AG04450 (cell line): ENCODE data around the gene DIPK1A. TPM values are rescaled to one million over a fixed set of nuclear protein-coding genes. Genes with fewer than 3 reads are reported as not detected.

ENCODE experiments used
- CTCF ChIA-PET: fragments of 300-600, 350-600 bp; formaldehyde crosslinking; extraction: SDS; loops from one replicate; lab custom pipeline; 2022; ENCODE audit warnings: antibody characterized with exemption, inconsistent platforms; lab: Charles Lee
- POLR2A ChIA-PET: fragments of 350-600 bp; formaldehyde crosslinking; extraction: SDS; loops from one replicate; lab custom pipeline; 2021; ENCODE audit warnings: antibody characterized with exemption, inconsistent platforms; lab: Yijun Ruan, JAX
- DNase-seq: peaks from one replicate; pipeline ENCODE4 v3.0.0-alpha.2; 2011; ENCODE audit warnings: low read depth, low spot score
- H3K27ac ChIP-seq: one replicate; pipeline ENCODE4 v1.5.1; 2012; ENCODE audit warnings: low read depth, low read length, control low read depth
- H3K27me3 ChIP-seq: one replicate; pipeline ENCODE4 v1.6.0; 2012; ENCODE audit warnings: low read length; ENCODE audit not compliant: control insufficient read depth, insufficient read depth
- H3K4me3 ChIP-seq: 2 replicates; pipeline ENCODE4 v1.5.1; 2011; ENCODE audit warnings: mild to moderate bottlenecking, low read depth, low read length, control low read depth
- H3K9me3 ChIP-seq: 2 replicates; pipeline ENCODE4 v1.5.1; 2012; ENCODE audit warnings: low read length; ENCODE audit not compliant: control insufficient read depth, insufficient read depth
- polyA plus RNA-seq: library from polyadenylated mRNA; depleted of rRNA; stranded (reverse); fragments of >200 nt; gene quantifications from 2 replicates; pipeline ENCODE4 v1.2.3, GENCODE V29; 2011
- TF ChIP-seq, protein P1 (sequence below): IDR thresholded peaks from 2 replicates; pipeline ENCODE4 v1.5.1; 2011; ENCODE audit warnings: low read depth, low read length, control low read depth, inconsistent platforms

DIPK1A gene
- polyA plus RNA-seq, 1 experiment = 50.8 TPM

DNA sequence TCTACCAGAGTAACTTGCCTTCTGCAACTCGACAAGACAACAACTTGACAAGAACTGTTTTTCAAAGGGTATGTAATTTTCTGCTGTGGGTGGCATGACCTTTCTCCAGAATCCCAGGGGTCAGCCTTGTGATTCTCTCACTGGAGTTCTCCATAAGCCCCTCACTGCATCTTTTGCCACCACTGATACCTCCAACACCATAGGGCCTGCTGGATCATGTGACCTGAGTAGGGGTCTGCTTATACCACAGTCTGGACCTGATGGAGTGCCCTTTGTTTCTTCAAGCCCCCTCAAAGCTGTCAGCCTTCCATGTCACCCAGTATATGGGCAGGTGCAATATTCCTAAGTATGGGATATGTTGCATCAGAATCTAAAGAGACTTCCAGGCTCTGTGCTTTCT lies 31.6 kb upstream of the DIPK1A start:
- CTCF ChIA-PET = interaction anchor here (1.2 to 3.8 kb wide), 10 partner anchors 7 to 153 kb away, joined by 5 to 458 read pairs (median 11); partner anchors contain the start of gene DIPK1A
- DNase-seq = no peak
- Histone ChIP-seq H3K4me3 (no peak overlapping the region), H3K9me3 (no peaks in the 10 kb centered on the region), H3K27ac (no peak overlapping the region), H3K27me3 (peaks cover 9% of the 10 kb centered on the region)
- POLR2A ChIA-PET = interaction anchor here (1.9 kb wide), 1 partner anchor 31 kb away, joined by 7 read pairs; the partner anchor contains the start of gene DIPK1A
- TF ChIP-seq, protein P1, sequence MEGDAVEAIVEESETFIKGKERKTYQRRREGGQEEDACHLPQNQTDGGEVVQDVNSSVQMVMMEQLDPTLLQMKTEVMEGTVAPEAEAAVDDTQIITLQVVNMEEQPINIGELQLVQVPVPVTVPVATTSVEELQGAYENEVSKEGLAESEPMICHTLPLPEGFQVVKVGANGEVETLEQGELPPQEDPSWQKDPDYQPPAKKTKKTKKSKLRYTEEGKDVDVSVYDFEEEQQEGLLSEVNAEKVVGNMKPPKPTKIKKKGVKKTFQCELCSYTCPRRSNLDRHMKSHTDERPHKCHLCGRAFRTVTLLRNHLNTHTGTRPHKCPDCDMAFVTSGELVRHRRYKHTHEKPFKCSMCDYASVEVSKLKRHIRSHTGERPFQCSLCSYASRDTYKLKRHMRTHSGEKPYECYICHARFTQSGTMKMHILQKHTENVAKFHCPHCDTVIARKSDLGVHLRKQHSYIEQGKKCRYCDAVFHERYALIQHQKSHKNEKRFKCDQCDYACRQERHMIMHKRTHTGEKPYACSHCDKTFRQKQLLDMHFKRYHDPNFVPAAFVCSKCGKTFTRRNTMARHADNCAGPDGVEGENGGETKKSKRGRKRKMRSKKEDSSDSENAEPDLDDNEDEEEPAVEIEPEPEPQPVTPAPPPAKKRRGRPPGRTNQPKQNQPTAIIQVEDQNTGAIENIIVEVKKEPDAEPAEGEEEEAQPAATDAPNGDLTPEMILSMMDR = no peak

DNA sequence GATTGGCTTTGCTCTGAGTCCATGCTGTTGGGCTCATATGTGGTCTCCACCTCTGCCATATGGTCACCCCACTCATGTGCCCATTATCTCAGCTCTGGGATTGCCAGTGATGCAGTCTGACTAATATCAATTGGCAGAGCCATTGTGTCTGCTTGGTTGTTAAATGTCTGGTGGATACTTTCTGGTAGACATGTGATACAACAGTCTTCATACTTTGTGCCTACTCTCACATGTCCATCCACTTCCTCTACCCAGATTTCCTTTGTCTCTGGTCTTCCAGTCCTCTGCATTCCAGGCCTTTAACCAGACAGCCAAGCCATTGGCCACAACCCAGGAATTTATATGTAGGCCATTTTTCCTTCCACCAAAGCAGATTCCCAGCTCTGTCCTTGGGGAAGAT lies 30.8 kb upstream of the DIPK1A start:
- CTCF ChIA-PET = interaction anchor here (3.8 kb wide), 1 partner anchor 133 kb away, joined by 458 read pairs; no protein-coding TSS in a partner anchor
- TF ChIP-seq, protein P1 = no peak
- POLR2A ChIA-PET = no interaction called here

DNA sequence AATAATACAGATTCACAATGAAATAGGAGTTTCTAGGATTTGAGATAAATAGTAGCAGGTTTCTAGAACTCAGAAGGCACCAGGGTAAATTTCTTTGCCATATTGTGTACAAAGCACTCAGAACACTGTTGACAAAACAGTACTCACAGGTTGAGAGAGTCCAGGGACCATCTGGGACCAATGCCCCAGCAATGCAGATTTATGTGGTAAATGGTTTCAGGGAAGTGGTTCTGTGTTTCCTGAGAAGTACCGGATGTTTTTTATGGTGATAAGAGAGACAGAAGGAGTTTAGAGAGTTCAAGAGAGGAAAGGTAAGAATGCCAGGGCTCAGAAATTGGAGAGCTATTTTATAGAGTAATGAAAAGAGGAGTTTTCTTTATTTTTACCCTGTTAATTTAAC lies 29.6 kb upstream of the DIPK1A start:
- TF ChIP-seq, protein P1 = no peak
- no peak overlapping the region for H3K27ac ChIP-seq
- no peaks in the 10 kb centered on the region for H3K9me3 ChIP-seq
- no peak overlapping the region for H3K4me3 ChIP-seq
- peaks cover 4% of the 10 kb centered on the region for H3K27me3 ChIP-seq
- POLR2A ChIA-PET = no interaction called here
- no peak for DNase-seq
- CTCF ChIA-PET = interaction anchor here (1.2 to 1.9 kb wide), 2 partner anchors 22 to 132 kb away, joined by 7 to 45 read pairs; no protein-coding TSS in a partner anchor

More for the DNA sequence above, 30.8 kb upstream of the DIPK1A start:
- Histone ChIP-seq H3K9me3 (no peaks in the 10 kb centered on the region), H3K27ac (no peak overlapping the region), H3K4me3 (no peak overlapping the region), H3K27me3 (peaks cover 6% of the 10 kb centered on the region)
- DNase-seq = no peak

DNA sequence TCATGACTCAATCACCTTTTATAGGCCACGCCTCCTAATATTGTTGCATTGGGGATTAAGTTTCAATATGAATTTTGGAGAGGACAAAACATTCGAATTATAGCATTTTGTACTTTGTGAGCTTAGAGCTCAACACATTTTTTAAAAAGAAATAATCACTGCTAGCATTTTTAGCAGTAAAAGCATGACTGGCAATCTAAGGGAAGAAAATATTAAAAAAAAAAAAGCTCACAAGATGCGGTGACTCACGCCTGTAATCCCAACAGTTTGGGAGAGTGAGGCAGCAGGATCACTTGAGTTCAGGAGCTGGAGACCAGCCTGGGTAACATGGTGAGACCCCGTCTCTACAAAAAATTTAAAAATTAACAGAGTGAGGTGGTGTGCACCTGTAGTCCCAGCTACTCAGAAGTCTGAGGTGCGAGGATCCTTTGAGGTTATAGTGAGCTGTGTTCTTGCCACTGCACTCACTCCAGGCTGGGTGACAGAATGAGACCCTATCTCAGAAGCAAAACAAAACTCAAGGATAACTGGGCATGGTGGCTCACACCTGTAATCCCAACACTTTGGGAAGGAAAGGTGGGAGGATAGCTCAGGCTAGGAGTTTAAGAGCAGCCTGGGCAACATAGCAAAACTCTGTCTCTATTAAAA lies 28.8 kb upstream of the DIPK1A start:
- H3K4me3 ChIP-seq = no peak overlapping the region
- ChIA-PET CTCF (interaction anchor here (0.6 to 1.9 kb wide), 9 partner anchors 14 to 908 kb away, joined by 3 to 45 read pairs (median 4); no protein-coding TSS in a partner anchor), POLR2A (no interaction called here)
- H3K27ac ChIP-seq = no peak overlapping the region
- peaks cover 2% of the 10 kb centered on the region for H3K27me3 ChIP-seq
- DNase-seq = no peak
- TF ChIP-seq, protein P1 = no peak
- H3K9me3 ChIP-seq = no peaks in the 10 kb centered on the region

DNA sequence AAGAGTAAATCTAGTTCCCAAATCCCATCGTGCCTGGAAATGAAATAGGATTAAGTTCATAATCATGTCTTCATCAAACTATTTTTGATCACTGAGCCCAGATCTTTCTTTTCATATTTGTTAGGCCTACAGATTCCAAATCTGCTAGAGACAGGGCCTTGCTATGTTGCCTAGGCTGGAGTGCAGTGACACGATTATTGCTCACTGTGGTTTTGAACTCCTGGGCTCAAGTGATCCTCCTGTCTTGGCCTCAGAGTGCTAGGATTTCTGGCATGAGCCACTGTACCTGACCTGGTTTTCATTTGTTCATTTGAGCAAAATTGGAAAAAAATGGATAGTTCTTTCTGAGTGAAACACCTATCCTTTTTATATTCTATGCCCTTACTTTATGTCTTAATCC lies 28.0 kb upstream of the DIPK1A start:
- DNase-seq = no peak
- POLR2A ChIA-PET = no interaction called here
- TF ChIP-seq, protein P1 = no peak
- H3K27me3 ChIP-seq = peaks cover 1% of the 10 kb centered on the region
- CTCF ChIA-PET = interaction anchor here (0.6 to 1.9 kb wide), 4 partner anchors 13 to 239 kb away, joined by 3 to 45 read pairs (median 4); no protein-coding TSS in a partner anchor
- no peaks in the 10 kb centered on the region for H3K9me3 ChIP-seq
- no peak overlapping the region for H3K27ac ChIP-seq
- H3K4me3 ChIP-seq = no peak overlapping the region
